ENCODE data around the gene CELF2.

The CELF2 gene

GRCh38 chr10:11284291-11285085 is 266.8 kb downstream of the CELF2 start:
- DNase-seq = no peak

GRCh38 chr10:11285171-11285570 is 267.5 kb downstream of the CELF2 start:
- DNase-seq = no peak

- DNase-seq = no peak
Observed at GRCh38 chr10:11286261-11286852, 268.7 kb downstream of the CELF2 start.

GRCh38 chr10:11288302-11288701 is 270.6 kb downstream of the CELF2 start:
- no peak for DNase-seq

GRCh38 chr10:11290156-11290890 is 272.7 kb downstream of the CELF2 start:
- DNase-seq = no peak

GRCh38 chr10:11292576-11293302 is 275.1 kb downstream of the CELF2 start:
- DNase-seq = no peak

- no peak for DNase-seq
Observed at GRCh38 chr10:11293332-11293731, 275.7 kb downstream of the CELF2 start.

GRCh38 chr10:11294831-11295450 is 277.3 kb downstream of the CELF2 start:
- DNase-seq = no peak

GRCh38 chr10:11295492-11295891 is 277.8 kb downstream of the CELF2 start:
- DNase-seq = no peak

GRCh38 chr10:11297136-11297535 is 279.5 kb downstream of the CELF2 start:
- DNase-seq = no peak

- no peak for DNase-seq
Observed at GRCh38 chr10:11298116-11298515, 280.4 kb downstream of the CELF2 start.

- no peak for DNase-seq
Observed at GRCh38 chr10:11299125-11299524, 281.5 kb downstream of the CELF2 start.

- no peak for DNase-seq
Observed at GRCh38 chr10:11300026-11300425, 282.4 kb downstream of the CELF2 start.

GRCh38 chr10:11300563-11300962 is 282.9 kb downstream of the CELF2 start:
- DNase-seq = no peak

- no peak for DNase-seq
Observed at GRCh38 chr10:11301571-11302111, 284.0 kb downstream of the CELF2 start.

- no peak for DNase-seq
Observed at GRCh38 chr10:11302181-11302580, 284.5 kb downstream of the CELF2 start.

- no peak for DNase-seq
Observed at GRCh38 chr10:11303361-11304170, 285.9 kb downstream of the CELF2 start.

- no peak for DNase-seq
Observed at GRCh38 chr10:11304906-11305585, 287.4 kb downstream of the CELF2 start.

- no peak for DNase-seq
Observed at GRCh38 chr10:11305825-11306593, 288.3 kb downstream of the CELF2 start.

- DNase-seq = no peak
Observed at GRCh38 chr10:11307004-11307403, 289.3 kb downstream of the CELF2 start.

Data from NCI-H187 (cell line).